ENCODE data around the gene HSPH1.
A peak's percentile ranks its signal among the peaks of the same experiment; 100 is the strongest.

HSPH1 gene

DNA sequence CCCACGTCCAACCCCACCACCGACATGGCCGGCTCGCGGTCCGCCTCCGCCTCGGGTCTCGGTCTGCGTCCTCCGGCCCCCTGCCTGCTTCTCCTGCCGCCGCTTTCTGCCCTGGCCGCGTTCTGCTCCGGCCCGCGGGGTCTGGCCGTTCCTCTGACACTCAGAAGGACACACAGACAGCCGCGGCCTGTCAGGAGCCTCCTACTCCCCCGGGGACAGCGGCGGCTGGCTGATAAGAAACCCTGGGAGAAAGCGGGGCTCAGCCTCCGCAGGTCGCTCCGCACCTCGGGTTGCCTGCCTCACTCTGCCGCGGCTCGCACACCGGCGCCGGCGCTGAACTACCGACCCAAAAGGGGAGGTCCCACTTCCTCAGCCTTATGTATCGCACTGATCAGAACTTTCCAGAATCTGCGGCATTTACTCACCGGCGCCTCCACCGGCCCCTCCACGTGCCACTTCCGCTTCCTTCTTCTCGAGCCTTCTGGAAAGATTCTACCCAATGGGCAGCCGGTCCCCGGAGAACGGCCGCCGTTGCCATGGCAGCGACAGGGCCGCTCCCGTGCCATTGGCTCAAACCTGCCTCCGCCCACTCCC is at the start of gene HSPH1:
Gene HSPH1, minus strand, starts transcription at position 348 of the 594 bp plus-strand sequence. Its CDS starts 322 bp downstream, at position 26.
- DNase-seq (ENCODE audit: low spot score) = peak; percentile 97

- DNase-seq (ENCODE audit: low spot score) = no peak
Observed at GRCh38 chr13:31209841-31210210, 48.1 kb upstream of the HSPH1 start.

GRCh38 chr13:31209172-31209840 is 47.6 kb upstream of the HSPH1 start:
- peak; percentile 45 for DNase-seq (ENCODE audit: low spot score)

DNA sequence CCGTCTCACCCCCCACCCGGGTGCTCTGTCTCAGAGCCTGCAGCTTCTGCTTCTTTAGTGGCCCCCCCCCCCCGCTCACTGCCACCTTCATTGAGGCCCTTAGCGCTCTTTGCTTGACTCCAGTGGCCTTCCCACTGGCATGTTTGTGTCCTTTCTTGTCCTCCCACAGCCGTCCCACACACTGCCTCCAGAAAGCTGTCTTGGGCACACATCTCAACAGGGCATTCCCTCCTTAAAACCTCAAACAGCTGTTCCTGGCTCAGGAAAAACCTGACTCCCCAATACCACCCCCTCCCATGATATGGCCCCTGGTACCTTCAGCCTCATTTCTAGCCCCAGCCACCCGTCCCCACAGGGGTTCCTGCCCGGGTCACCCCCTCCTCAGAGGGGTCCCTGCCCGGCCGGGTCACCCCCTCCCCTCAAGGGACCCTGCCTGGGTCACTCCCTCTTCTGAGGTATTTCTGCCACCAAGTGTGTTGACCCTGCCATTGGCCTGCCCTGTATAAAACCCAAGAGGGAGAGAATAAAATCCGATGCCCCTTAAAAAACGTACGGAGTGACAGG is 46.9 kb upstream of the HSPH1 start:
- no peak for DNase-seq (ENCODE audit: low spot score)

DNA sequence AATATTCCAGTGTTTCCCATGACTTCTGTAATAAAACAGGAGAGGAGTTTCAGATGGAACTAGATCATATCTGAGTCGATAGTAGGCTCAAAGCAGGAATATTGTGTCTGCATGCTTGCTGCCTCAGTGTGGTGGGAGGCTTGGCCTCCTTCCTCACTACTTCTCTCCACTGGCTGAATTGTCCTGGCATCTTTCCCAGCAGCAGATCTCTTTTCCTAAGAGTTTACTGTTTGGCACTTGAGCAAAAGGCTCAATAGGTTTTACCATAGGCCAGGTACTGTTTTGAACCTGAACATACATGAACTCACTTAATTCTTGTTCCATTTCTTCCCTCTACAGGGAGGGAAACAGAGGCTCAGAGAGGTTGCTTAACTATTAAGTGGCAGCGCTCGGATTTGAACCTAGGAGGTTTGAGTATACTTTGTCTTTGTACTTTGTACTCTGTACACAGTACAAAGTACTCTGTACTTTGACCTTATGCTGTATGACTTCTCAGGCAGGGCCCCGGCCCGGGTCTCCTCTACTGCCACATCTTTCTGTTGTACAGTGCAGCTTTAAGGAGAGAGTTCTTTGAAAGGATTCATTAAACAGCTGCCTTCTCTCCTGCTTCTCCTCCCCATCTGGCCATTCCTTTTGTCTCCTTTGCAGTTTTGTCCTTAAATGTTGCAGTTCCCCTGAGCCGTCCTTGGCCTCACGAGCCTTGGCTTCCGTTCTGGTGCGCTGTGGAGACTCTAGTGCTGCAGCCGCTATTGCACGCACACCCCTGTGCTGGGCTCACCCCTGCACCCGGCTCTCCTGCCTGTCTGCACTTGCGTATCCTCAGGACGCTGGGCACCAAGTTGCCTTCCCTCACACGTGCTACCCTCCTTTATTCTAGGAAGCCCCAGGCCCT is 46.2 kb upstream of the HSPH1 start:
- DNase-seq (ENCODE audit: low spot score) = no peak

GRCh38 chr13:31204592-31204991 is 42.9 kb upstream of the HSPH1 start:
- DNase-seq (ENCODE audit: low spot score) = peak; percentile 50

DNA sequence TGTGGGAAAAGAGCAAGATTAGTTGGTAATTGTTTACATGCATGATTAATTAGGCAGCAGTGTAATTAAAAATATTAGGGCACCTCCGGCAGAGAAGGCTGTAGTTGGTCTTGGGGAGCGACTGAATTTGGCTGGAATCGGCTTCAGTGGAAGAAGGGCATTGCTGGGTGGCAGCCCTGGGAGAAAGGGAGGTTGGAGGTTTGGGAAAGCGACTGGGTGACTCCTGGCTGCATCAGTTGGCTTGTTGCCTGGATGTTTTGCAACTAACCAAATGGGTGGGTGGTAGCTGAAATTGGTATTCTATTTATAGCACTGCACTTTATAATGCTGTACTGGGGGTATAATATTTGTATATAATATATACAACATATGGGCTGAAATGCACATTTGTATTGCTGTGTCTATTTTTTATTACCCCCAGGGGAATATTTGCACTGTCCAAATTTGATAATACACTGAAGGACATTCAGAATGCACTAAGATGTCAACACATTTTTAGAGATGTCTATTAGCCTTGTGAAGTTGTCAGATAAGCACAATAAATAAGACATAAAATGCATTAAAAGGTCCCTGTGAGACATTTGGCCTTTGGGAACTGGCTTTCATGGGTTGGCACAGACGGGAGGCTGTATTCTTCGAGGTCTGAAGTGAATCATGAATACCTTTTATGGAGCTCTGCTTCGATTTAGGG is 39.8 kb upstream of the HSPH1 start:
- peak; percentile 37 for DNase-seq (ENCODE audit: low spot score)

DNA sequence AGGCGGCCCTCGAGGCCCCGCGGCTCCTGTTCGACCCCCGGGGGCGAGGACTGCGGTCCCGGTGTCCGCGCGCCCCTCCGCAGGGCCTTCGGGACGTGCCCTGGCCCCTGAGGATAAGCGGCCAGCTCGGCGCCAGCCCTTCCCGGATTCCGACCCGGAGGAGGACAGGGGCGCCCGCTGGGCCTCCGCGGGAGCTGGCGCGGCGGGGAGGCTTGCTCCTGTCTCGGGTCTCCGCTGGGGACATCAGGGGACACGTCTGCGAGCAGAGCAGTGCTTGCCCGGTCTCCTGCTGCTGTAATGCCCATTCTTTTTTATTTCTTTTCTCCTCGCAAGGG is 38.9 kb upstream of the HSPH1 start:
- peak; percentile 61 for DNase-seq (ENCODE audit: low spot score)

DNA sequence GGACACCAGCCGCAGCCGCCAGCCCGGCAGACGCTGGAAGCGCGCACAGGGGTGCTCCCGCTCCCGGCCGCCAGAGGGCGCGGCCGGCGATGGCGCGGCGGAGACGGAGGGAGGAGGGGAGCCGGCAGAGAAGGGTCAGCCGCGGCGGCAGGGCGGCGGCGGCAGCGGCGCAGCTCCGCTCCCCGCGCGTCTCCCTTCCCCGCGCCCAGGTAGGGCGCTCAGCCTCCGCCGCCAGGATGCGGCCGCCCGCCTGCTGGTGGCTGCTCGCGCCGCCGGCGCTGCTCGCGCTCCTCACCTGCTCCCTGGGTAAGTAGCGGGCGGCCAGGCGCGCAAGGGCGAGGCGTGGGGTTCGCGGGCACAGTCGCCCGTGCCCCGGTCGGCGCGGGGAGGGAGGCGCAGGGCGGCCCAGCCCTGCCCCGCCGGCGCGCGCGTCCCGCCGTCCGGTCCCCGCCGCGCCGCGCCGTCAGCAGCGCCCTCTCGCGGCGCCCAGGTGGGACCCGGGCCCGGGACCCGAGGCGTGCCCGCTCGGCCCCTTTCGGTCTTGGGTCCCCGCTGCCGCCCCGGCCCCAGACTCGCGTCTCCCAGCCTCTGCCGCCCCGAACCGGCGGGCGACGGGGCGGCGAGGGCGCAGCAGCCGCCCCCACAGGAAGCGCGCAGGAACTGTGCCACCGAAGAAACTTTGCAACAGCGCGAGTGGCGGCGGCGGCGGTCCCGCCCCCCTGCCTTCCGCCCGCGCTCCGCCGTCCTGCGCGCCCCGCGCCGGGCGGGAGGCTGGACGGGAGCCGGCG is 38.3 kb upstream of the HSPH1 start, which contains the start of gene B3GLCT:
Gene B3GLCT, plus strand, starts transcription at position 127 of the 788 bp plus-strand sequence. Its CDS starts 110 bp downstream, at position 237.
- DNase-seq (ENCODE audit: low spot score) = peak; percentile 89

DNA sequence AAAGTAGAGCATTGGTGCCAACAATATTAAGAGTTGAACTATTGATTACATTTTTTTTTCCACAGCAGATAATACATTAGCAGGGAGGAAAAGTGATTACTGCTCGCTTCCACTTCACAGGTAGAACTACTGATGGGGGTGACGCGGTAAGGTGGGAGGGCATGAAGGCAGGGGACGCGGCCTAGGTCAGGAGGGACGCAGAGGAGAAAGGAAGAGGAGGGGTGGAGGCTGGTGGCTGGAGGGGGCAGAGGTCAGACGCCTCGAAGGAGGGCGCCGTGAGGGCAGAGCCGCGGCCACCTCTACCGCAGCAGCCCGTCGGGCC is 37.8 kb upstream of the HSPH1 start:
- no peak for DNase-seq (ENCODE audit: low spot score)

GRCh38 chr13:31198519-31198918 is 36.8 kb upstream of the HSPH1 start:
- DNase-seq (ENCODE audit: low spot score) = no peak

DNA sequence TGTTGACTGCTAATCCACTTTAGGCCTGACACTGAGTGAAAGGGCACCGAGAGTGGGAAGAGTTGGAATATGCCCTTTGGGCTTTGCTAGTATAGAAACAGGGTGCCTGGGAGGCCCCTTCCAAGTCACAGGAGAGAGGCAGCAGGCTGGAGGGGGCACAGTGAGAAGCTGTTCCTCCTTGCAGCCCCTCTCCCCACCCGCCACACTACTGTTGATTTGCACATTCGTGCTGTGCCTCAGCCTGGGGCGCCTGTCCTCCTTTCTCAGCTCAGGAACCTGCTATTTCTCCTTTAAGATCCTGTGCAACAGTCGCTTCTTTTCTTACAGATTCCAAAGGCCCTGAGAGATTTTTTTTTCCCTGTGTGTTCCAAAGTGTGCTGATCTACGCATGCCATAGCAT is 35.3 kb upstream of the HSPH1 start:
- no peak for DNase-seq (ENCODE audit: low spot score)

GRCh38 chr13:31195616-31196015 is 33.9 kb upstream of the HSPH1 start:
- DNase-seq (ENCODE audit: low spot score) = no peak

GRCh38 chr13:31192306-31192705 is 30.6 kb upstream of the HSPH1 start:
- DNase-seq (ENCODE audit: low spot score) = no peak

DNA sequence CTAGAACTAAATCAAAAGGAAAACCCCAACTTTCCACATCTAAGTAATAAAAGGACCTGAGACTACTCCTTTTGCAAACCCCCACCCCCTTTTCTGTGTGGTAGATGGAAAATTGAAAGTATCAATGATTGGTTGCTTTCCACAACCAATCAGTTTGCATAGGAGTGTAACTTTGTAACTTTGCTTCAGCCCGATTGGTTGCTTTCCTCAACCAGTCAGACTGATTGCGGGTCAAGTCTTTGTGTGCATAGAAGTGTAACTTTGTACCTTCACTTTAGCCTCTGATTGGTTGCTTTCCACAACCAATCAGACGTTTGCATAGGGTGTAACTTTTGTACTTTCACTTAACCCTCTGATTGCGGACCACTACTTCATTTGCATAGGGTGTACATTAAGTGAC is 30.0 kb upstream of the HSPH1 start:
- no peak for DNase-seq (ENCODE audit: low spot score)

- DNase-seq (ENCODE audit: low spot score) = no peak
Observed at GRCh38 chr13:31184981-31185645, 23.4 kb upstream of the HSPH1 start.

GRCh38 chr13:31184451-31184850 is 22.7 kb upstream of the HSPH1 start:
- DNase-seq (ENCODE audit: low spot score) = no peak

DNA sequence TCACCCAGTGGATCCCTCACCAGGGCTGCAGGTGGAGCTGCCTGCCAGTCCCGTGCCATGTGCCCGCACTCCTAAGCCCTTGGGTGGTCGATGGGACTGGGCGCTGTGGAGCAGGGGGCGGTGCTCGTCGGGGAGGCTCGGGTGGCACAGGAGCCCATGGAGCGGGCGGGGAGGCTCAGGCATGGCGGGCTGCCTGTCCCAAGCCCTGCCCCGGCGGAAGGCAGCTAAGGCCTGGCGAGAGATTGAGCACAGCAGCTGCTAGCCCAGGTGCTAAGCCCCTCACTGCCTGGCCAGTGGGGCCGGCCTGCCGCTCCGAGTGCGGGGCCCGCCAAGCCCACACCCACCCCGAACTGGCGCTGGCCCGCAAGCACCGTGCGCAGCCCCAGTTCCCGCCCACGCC is 21.3 kb upstream of the HSPH1 start:
- DNase-seq (ENCODE audit: low spot score) = no peak

GRCh38 chr13:31179754-31180153 is 18.1 kb upstream of the HSPH1 start:
- no peak for DNase-seq (ENCODE audit: low spot score)

GRCh38 chr13:31179241-31179640 is 17.5 kb upstream of the HSPH1 start:
- no peak for DNase-seq (ENCODE audit: low spot score)
